ENCODE data around the gene EBI3. TPM values are rescaled to one million over a fixed set of nuclear protein-coding genes. Genes with fewer than 3 reads are reported as not detected.

EBI3 gene
- total RNA-seq, 1 experiment from 2014 or later, result 1.4 TPM

DNA sequence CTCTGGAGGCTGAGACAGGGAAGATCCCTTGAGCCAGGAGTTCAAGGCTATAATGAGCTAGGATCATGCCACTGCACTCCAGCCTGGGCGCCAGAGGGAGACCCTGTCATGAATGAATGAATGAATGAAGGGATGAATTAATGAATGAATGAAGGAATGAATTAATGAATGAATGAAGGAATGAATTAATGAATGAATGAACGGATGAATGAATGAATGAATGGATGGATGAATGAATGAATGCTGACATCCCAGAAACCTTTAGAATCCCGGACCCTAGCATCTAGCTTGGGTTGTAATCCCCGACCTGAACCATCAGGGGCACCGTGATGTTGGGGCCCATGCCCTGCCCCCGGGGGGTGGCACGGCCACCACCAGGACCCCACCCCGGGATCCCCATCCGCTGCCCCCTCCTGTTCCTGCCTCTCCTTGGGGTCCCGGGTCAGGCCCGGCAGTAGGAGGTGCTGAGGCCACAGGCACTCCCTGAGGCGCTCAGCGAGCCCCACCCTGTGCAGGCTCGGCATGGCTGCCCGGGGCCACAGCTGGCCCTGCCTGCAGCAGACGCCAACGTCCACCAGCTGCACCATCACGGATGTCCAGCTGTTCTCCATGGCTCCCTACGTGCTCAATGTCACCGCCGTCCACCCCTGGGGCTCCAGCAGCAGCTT is 3.4 kb downstream of the EBI3 start:
- H3K79me2 ChIP-seq (ENCODE audit: insufficient read depth, low read length), result no peaks in the 10 kb centered on the region
- no peak overlapping the region for H3K4ac ChIP-seq (ENCODE audit: low read depth, low read length)
- H4K20me1 ChIP-seq (ENCODE audit: control insufficient read depth, insufficient read depth, insufficient read length), result no peaks in the 10 kb centered on the region
- no peak overlapping the region for H2BK5ac ChIP-seq (ENCODE audit: insufficient read length, low read length)
- H3K23ac ChIP-seq (ENCODE audit: insufficient read length, low read depth, low read length), result no peak overlapping the region
- no peak overlapping the region for H4K91ac ChIP-seq (ENCODE audit: insufficient read length, low read depth, low read length)
- no peak overlapping the region for H4K5ac ChIP-seq (ENCODE audit: insufficient read length, low read depth, low read length)
- H3K4me2 ChIP-seq (ENCODE audit: insufficient read depth, insufficient read length, low read length), result no peak overlapping the region
- H2AK5ac ChIP-seq (ENCODE audit: insufficient read length, low read length), result no peak overlapping the region
- H3K56ac ChIP-seq (ENCODE audit: insufficient read length, low read depth, low read length), result no peak overlapping the region
- H3K23me2 ChIP-seq (ENCODE audit: insufficient read length, low read depth, low read length, poor library complexity, severe bottlenecking), result peaks cover 3% of the 10 kb centered on the region
- no peak overlapping the region for H3T11ph ChIP-seq (ENCODE audit: low read length)
- Mint-ChIP-seq H3K27me3 (ENCODE audit: low read depth) (peaks cover 3% of the 10 kb centered on the region; the same call in 1 of the 2 replicates), H3K27ac (no peak overlapping the region; a peak in 1 of 7 replicates), H3K9me3 (peaks cover 1 to 5% of the 10 kb centered on the region in 2 experiments; a peak in 2 of 5 replicates), H3K36me3 (ENCODE audit: insufficient read depth in 1 of 3, low read depth in 3 of 3) (no peaks in the 10 kb centered on the region), H3K4me3 (peak overlapping the region in 1 of 2 experiments; percentile 54; a peak in 1 of 5 replicates), H3K4me1 (peaks cover 0 to 5% of the 10 kb centered on the region in 2 experiments; a peak in 2 of 4 replicates)
- DNase-seq, result no peak
- H2BK12ac ChIP-seq (ENCODE audit: insufficient read length, low read depth, low read length), result no peak overlapping the region
- WGBS (ENCODE audit: extremely low coverage, insufficient read length, low lambda C conversion rate), result 100% methylated on average over 1 of the region's 21 CpGs
- no peak overlapping the region for H3K9ac ChIP-seq (ENCODE audit: extremely low read depth, insufficient read length, low read length)
- H3K27me3 ChIP-seq (ENCODE audit: insufficient read depth, low read length), result no peaks in the 10 kb centered on the region
- no peak overlapping the region for H3K27ac ChIP-seq (ENCODE audit: insufficient read length, low read depth, low read length)
- H3K4me1 ChIP-seq (ENCODE audit: insufficient read depth, low read length), result no peaks in the 10 kb centered on the region
- no peak overlapping the region for H2BK120ac ChIP-seq (ENCODE audit: low read depth, low read length, poor library complexity, severe bottlenecking)
- H3K18ac ChIP-seq (ENCODE audit: insufficient read length, low read depth, low read length), result no peak overlapping the region
- no peak overlapping the region for H2BK15ac ChIP-seq (ENCODE audit: low read depth, low read length)
- no peak overlapping the region for H2BK20ac ChIP-seq (ENCODE audit: low read depth, low read length, poor library complexity, severe bottlenecking)
- no peak overlapping the region for H2AFZ ChIP-seq (ENCODE audit: low read length)
- no peak overlapping the region for H4K8ac ChIP-seq (replicated peaks; ENCODE audit: insufficient read length, low read depth, low read length)
- no peaks in the 10 kb centered on the region for H3K9me3 ChIP-seq (ENCODE audit: control insufficient read depth, low read depth, low read length)
- H3K79me1 ChIP-seq (ENCODE audit: insufficient read depth, low read depth, low read length, poor library complexity, severe bottlenecking), result no peaks in the 10 kb centered on the region
- TF ChIP-seq, protein P1, sequence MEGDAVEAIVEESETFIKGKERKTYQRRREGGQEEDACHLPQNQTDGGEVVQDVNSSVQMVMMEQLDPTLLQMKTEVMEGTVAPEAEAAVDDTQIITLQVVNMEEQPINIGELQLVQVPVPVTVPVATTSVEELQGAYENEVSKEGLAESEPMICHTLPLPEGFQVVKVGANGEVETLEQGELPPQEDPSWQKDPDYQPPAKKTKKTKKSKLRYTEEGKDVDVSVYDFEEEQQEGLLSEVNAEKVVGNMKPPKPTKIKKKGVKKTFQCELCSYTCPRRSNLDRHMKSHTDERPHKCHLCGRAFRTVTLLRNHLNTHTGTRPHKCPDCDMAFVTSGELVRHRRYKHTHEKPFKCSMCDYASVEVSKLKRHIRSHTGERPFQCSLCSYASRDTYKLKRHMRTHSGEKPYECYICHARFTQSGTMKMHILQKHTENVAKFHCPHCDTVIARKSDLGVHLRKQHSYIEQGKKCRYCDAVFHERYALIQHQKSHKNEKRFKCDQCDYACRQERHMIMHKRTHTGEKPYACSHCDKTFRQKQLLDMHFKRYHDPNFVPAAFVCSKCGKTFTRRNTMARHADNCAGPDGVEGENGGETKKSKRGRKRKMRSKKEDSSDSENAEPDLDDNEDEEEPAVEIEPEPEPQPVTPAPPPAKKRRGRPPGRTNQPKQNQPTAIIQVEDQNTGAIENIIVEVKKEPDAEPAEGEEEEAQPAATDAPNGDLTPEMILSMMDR (conservative IDR thresholded peaks at IDR 0.05), result no peak
- H3K14ac ChIP-seq (ENCODE audit: insufficient read depth, low read length), result no peak overlapping the region
